GM12878 (cell line): ENCODE data around the gene DGLUCY. TPM values are rescaled to one million over a fixed set of nuclear protein-coding genes. Genes with fewer than 3 reads are reported as not detected.

Experiments used
- ATF7 ChIP-seq: fragments of 450-650 bp; IDR thresholded peaks from 2 replicates; pipeline ENCODE4 v1.6.1; 2016; ENCODE audit warnings: low read depth, mild to moderate bottlenecking
- EP300 ChIP-seq, 2 experiments: fragments of 150-350 bp in 1 of 2; IDR thresholded peaks; 2 replicates each; pipeline ENCODE4 v1.6.1; 2011 to 2012; ENCODE audit warnings: low read depth in 2 of 2, low read length in 2 of 2, borderline replicate concordance in 1 of 2, improper control_type of control experiment in 1 of 2, inconsistent platforms in 1 of 2; ENCODE audit not compliant: control insufficient read depth in 1 of 2
- ESRRA ChIP-seq: IDR thresholded peaks from 2 replicates; pipeline ENCODE4 v1.6.1; 2012; ENCODE audit warnings: mild to moderate bottlenecking, low read length, improper control_type of control experiment
- FOXK2 ChIP-seq: fragments of 450-650 bp; IDR thresholded peaks from 2 replicates; pipeline ENCODE4 v1.6.1; 2017; ENCODE audit warnings: mild to moderate bottlenecking, moderate library complexity
- FOXM1 ChIP-seq: IDR thresholded peaks from 2 replicates; pipeline ENCODE4 v1.6.1; 2012; ENCODE audit warnings: low read depth, mild to moderate bottlenecking, inconsistent platforms, low read length, moderate library complexity
- HDGF ChIP-seq: fragments of 450-650 bp; IDR thresholded peaks from 2 replicates; pipeline ENCODE4 v1.6.1; 2016; ENCODE audit warnings: antibody characterized with exemption
- JUND ChIP-seq: IDR thresholded peaks from 2 replicates; pipeline ENCODE4 v1.6.1; 2012; ENCODE audit warnings: low read depth, mild to moderate bottlenecking, low read length, improper control_type of control experiment, moderate library complexity
- KAT2A ChIP-seq: conservative IDR thresholded peaks from 2 replicates; pipeline ENCODE4 v1.6.1; 2011; ENCODE audit warnings: low read depth, low read length; ENCODE audit not compliant: control insufficient read depth
- KDM1A ChIP-seq: fragments of 200-600 bp; sonication (generic); IDR thresholded peaks from 2 replicates; pipeline ENCODE4 v1.6.1; 2016; ENCODE audit warnings: borderline replicate concordance
- MYB ChIP-seq: fragments of 150-350 bp; IDR thresholded peaks from 2 replicates; pipeline ENCODE4 v1.6.1; 2014; ENCODE audit warnings: mild to moderate bottlenecking, low read depth, low read length, borderline replicate concordance
- MYC ChIP-seq: IDR thresholded peaks from 2 replicates; pipeline ENCODE4 v1.6.1; 2011; ENCODE audit warnings: mild to moderate bottlenecking, low read length, moderate library complexity, inconsistent platforms; ENCODE audit not compliant: insufficient read depth, insufficient replicate concordance, insufficient read length, severe bottlenecking
- NBN ChIP-seq: fragments of 450-650 bp; IDR thresholded peaks from 2 replicates; pipeline ENCODE4 v1.6.1; 2016
- PAX5 ChIP-seq: IDR thresholded peaks from 2 replicates; pipeline ENCODE4 v1.6.1; 2011; ENCODE audit warnings: low read depth, low read length, borderline replicate concordance
- RAD21 ChIP-seq: IDR thresholded peaks from 2 replicates; pipeline ENCODE4 v1.6.1; 2011; ENCODE audit warnings: mild to moderate bottlenecking, low read depth, low read length, moderate library complexity; ENCODE audit not compliant: insufficient read depth
- RB1 ChIP-seq: fragments of 450-650 bp; formaldehyde crosslinking; IDR thresholded peaks from 2 replicates; pipeline ENCODE4 v1.6.1; 2017; ENCODE audit warnings: mild to moderate bottlenecking, borderline replicate concordance
- RFX5 ChIP-seq: IDR thresholded peaks from 2 replicates; pipeline ENCODE4 v1.6.1; 2011; ENCODE audit warnings: low read depth, low read length, improper control_type of control experiment
- SIX5 ChIP-seq: IDR thresholded peaks from 2 replicates; pipeline ENCODE4 v1.6.1; 2011; ENCODE audit warnings: mild to moderate bottlenecking, low read depth, low read length, moderate library complexity; ENCODE audit not compliant: severe bottlenecking
- SREBF2 ChIP-seq: IDR thresholded peaks from 2 replicates; pipeline ENCODE4 v1.6.1; 2012; ENCODE audit warnings: mild to moderate bottlenecking, low read length
- SRF ChIP-seq, 2 experiments: IDR thresholded peaks; 2 replicates each; pipeline ENCODE4 v1.6.1; 2011; ENCODE audit warnings: low read depth in 2 of 2, low read length in 2 of 2, mild to moderate bottlenecking in 1 of 2, moderate library complexity in 1 of 2
- STAT3 ChIP-seq: IDR thresholded peaks from 2 replicates; pipeline ENCODE4 v1.6.1; 2011; ENCODE audit warnings: low read depth, low read length, improper control_type of control experiment
- SUZ12 ChIP-seq: fragments of 200-600 bp; sonication (generic); IDR thresholded peaks from one replicate; pipeline ENCODE4 v1.6.1; 2018; ENCODE audit warnings: antibody characterized with exemption, mild to moderate bottlenecking; ENCODE audit not compliant: unreplicated experiment
- TCF12 ChIP-seq: IDR thresholded peaks from 2 replicates; pipeline ENCODE4 v1.6.1; 2011; ENCODE audit warnings: low read depth, mild to moderate bottlenecking, low read length
- YY1 ChIP-seq: IDR thresholded peaks from 2 replicates; pipeline ENCODE4 v1.6.1; 2011; ENCODE audit warnings: low read depth, mild to moderate bottlenecking, low read length
- ZBED1 ChIP-seq: IDR thresholded peaks from 2 replicates; pipeline ENCODE4 v1.6.1; 2016; ENCODE audit warnings: borderline replicate concordance
- ZZZ3 ChIP-seq: IDR thresholded peaks from 2 replicates; pipeline ENCODE4 v1.6.1; 2011; ENCODE audit warnings: low read depth; ENCODE audit not compliant: control insufficient read depth, insufficient read length
- polyA plus RNA-seq, 11 experiments: library from polyadenylated mRNA; depleted of rRNA in 4 of 11; unstranded in 6 of 11; stranded (reverse) in 5 of 11; fragments of >200 nt; fragmentation: Nextera tagmentation in 4 of 11; fragmentation: Illumina TruSeq in 1 of 11; extraction: Ambion mirVana in 4 of 11; extraction: Trizol in 1 of 11; gene quantifications; 1 replicate in 1 of 11; 2 replicates in 10 of 11; pipeline versions ENCODE4 v1.2.1 to v1.2.3, GENCODE V29; 2011 to 2016; ENCODE audit warnings: inconsistent platforms in 2 of 11, missing spikeins in 2 of 11, low read depth in 1 of 11
- total RNA-seq, 4 experiments: library from RNA; depleted of rRNA in 3 of 4; stranded (reverse); fragments of >200 nt in 3 of 4; fragmentation: Illumina TruSeq in 1 of 4; extraction: Trizol in 1 of 4; gene quantifications; 2 replicates each; pipeline versions ENCODE4 v1.2.1 to v1.2.3, GENCODE V29; 2013 to 2021
- TF ChIP-seq, protein P1 (sequence below): IDR thresholded peaks from 2 replicates; pipeline ENCODE4 v1.6.1; 2011; ENCODE audit warnings: mild to moderate bottlenecking, low read depth, low read length, moderate library complexity; ENCODE audit not compliant: insufficient replicate concordance
- TF ChIP-seq, protein P2 (sequence below): fragments of 150-350 bp; IDR thresholded peaks from 2 replicates; pipeline ENCODE4 v1.6.1; 2016; ENCODE audit warnings: low read depth, low read length

The DGLUCY gene
- total and polyA plus RNA-seq, 10 of the 15 experiments (the other 5 are each of a cell fraction or from before 2014, with no cell fraction given), result 15.0 to 70.3 (median 55.1) TPM

GRCh38 chr14:91173221-91173670 is 59.4 kb downstream of the DGLUCY start (continued):
- TF ChIP-seq HDGF (peak; percentile 81), TCF12 (no peak), STAT3 (no peak), ZZZ3 (no peak), MYB (no peak), EP300 (IDR thresholded peaks at IDR 0.05; ENCODE audit: borderline replicate concordance in 1 of 2, control insufficient read depth in 1 of 2, low read depth in 2 of 2, low read length in 2 of 2) (no peak), SRF (IDR thresholded peaks at IDR 0.05; ENCODE audit: low read depth in 2 of 2, low read length in 2 of 2) (no peak), RFX5 (no peak), RB1 (peak; percentile 60; the same call in 1 of the 2 replicates), FOXM1 (no peak), KDM1A (no peak), ATF7 (0 out of 2 replicates have a peak, but pooled peaks have one; percentile 21), JUND (no peak), SUZ12 (no peak), SIX5 (no peak), FOXK2 (no peak), RAD21 (peak; percentile 97), ESRRA (no peak), MYC (no peak), PAX5 (no peak), NBN (peak; percentile 62; the same call in 1 of the 2 replicates), ZBED1 (no peak), SREBF2 (no peak), YY1 (peak; percentile 69; the same call in 1 of the 2 replicates), KAT2A (no peak)
- TF ChIP-seq, protein P1, sequence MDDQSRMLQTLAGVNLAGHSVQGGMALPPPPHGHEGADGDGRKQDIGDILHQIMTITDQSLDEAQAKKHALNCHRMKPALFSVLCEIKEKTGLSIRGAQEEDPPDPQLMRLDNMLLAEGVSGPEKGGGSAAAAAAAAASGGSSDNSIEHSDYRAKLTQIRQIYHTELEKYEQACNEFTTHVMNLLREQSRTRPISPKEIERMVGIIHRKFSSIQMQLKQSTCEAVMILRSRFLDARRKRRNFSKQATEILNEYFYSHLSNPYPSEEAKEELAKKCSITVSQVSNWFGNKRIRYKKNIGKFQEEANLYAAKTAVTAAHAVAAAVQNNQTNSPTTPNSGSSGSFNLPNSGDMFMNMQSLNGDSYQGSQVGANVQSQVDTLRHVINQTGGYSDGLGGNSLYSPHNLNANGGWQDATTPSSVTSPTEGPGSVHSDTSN, result no peak
- TF ChIP-seq, protein P2, sequence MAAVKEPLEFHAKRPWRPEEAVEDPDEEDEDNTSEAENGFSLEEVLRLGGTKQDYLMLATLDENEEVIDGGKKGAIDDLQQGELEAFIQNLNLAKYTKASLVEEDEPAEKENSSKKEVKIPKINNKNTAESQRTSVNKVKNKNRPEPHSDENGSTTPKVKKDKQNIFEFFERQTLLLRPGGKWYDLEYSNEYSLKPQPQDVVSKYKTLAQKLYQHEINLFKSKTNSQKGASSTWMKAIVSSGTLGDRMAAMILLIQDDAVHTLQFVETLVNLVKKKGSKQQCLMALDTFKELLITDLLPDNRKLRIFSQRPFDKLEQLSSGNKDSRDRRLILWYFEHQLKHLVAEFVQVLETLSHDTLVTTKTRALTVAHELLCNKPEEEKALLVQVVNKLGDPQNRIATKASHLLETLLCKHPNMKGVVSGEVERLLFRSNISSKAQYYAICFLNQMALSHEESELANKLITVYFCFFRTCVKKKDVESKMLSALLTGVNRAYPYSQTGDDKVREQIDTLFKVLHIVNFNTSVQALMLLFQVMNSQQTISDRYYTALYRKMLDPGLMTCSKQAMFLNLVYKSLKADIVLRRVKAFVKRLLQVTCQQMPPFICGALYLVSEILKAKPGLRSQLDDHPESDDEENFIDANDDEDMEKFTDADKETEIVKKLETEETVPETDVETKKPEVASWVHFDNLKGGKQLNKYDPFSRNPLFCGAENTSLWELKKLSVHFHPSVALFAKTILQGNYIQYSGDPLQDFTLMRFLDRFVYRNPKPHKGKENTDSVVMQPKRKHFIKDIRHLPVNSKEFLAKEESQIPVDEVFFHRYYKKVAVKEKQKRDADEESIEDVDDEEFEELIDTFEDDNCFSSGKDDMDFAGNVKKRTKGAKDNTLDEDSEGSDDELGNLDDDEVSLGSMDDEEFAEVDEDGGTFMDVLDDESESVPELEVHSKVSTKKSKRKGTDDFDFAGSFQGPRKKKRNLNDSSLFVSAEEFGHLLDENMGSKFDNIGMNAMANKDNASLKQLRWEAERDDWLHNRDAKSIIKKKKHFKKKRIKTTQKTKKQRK, result no peak
